ENCODE measurements around the gene CDH4. TPM values are rescaled to one million over a fixed set of nuclear protein-coding genes. Genes with fewer than 3 reads are reported as not detected.
A peak's percentile ranks its signal among the peaks of the same experiment; 100 is the strongest.

The CDH4 gene
- total and polyA plus RNA-seq, 2 of the 8 experiments (the other 6 are each of a cell fraction or from before 2014, with no cell fraction given), result 4.3 to 7.9 TPM

- Histone ChIP-seq H4K8ac (ENCODE audit: extremely low read depth, insufficient read depth, low read length) (peak overlapping the region; percentile 76; the same call in 1 of the 2 replicates), H4K20me1 (replicated peaks in 1 of 2; ENCODE audit: control insufficient read depth in 1 of 2, insufficient read depth in 2 of 2, low read length in 2 of 2) (peaks cover 5 to 10% of the 10 kb centered on the region in 2 experiments), H3K36me3 (ENCODE audit: control insufficient read depth in 2 of 4, insufficient read depth in 4 of 4, low read length in 3 of 4) (no peaks in the 10 kb centered on the region), H2BK120ac (replicated peaks; ENCODE audit: low read depth, low read length) (no peak overlapping the region), H3K27me3 (replicated peaks in 1 of 4; ENCODE audit: control insufficient read depth in 3 of 4, extremely low read depth in 1 of 4, insufficient read depth in 3 of 4, low read length in 3 of 4) (peaks cover 0 to 7% (median 0%) of the 10 kb centered on the region in 4 experiments; a peak in 4 of 7 replicates), H3K56ac (replicated peaks; ENCODE audit: insufficient read length, low read depth, low read length) (no peak overlapping the region), H2BK15ac (ENCODE audit: low read length) (no peak overlapping the region), H3K14ac (ENCODE audit: insufficient read length) (no peak overlapping the region), H2BK20ac (ENCODE audit: low read length) (no peak overlapping the region), H4K91ac (replicated peaks; ENCODE audit: insufficient read length, low read length) (no peak overlapping the region), H3K79me1 (ENCODE audit: low read depth, low read length) (no peaks in the 10 kb centered on the region), H3K9ac (replicated peaks in 1 of 4; ENCODE audit: extremely low read depth in 1 of 4, low read depth in 3 of 4, low read length in 3 of 4) (no peak overlapping the region), H3K4me2 (ENCODE audit: insufficient read depth in 1 of 2, low read depth in 2 of 2, low read length in 2 of 2) (no peak overlapping the region), H3K23ac (ENCODE audit: insufficient read length) (no peak overlapping the region), H2BK5ac (ENCODE audit: low read depth, low read length) (no peak overlapping the region), H3K4me3 (ENCODE audit: extremely low read depth in 1 of 4, insufficient read depth in 2 of 4, low read depth in 3 of 4, low read length in 4 of 4) (no peak overlapping the region), H3K9me3 (ENCODE audit: insufficient read depth in 2 of 2, low read depth in 1 of 2, low read length in 1 of 2) (no peaks in the 10 kb centered on the region), H4K5ac (ENCODE audit: insufficient read length, low read depth, low read length) (no peak overlapping the region), H3K4me1 (replicated peaks in 1 of 4; ENCODE audit: control insufficient read depth in 3 of 4, insufficient read depth in 4 of 4, low read length in 3 of 4) (peaks cover 0 to 5% (median 0%) of the 10 kb centered on the region in 4 experiments; a peak in 2 of 7 replicates), H3K18ac (ENCODE audit: extremely low read depth, low read length) (no peak overlapping the region), H3K4ac (replicated peaks; ENCODE audit: insufficient read length, low read depth, low read length) (no peak overlapping the region), H2BK12ac (ENCODE audit: low read depth, low read length) (no peak overlapping the region), H3K79me2 (ENCODE audit: control insufficient read depth in 1 of 2, insufficient read depth in 2 of 2, low read length in 2 of 2) (no peaks in the 10 kb centered on the region), H3K23me2 (ENCODE audit: low read depth, low read length) (peaks cover 1% of the 10 kb centered on the region; the same call in 1 of the 2 replicates), H3K27ac (ENCODE audit: low read depth, low read length) (no peak overlapping the region), H2AK5ac (ENCODE audit: low read depth, low read length) (no peak overlapping the region), H2AFZ (ENCODE audit: low read length) (no peak overlapping the region)
- DNase-seq (ENCODE audit: low read depth in 1 of 2, low spot score in 2 of 2), result no peak
- 95% methylated on average over 9 of the region's 9 CpGs; no CpG with 5 or more reads in 1 of the 2 experiments for WGBS, 2 experiments (ENCODE audit: extremely low coverage in 1 of 2, insufficient coverage in 1 of 2, insufficient read length in 1 of 2, insufficient replicate concordance in 2 of 2, low coverage in 1 of 2, low lambda C conversion rate in 2 of 2, missing lambda C conversion rate in 1 of 2)
- ChIA-PET POLR2A (ENCODE audit: partially characterized antibody) (no interaction called here), CTCF (ENCODE audit: partially characterized antibody) (interaction anchor here (1.2 to 1.5 kb wide), 3 partner anchors 8 to 18 kb away, joined by 3 to 6 read pairs (median 3); no protein-coding TSS in a partner anchor)
- TF ChIP-seq SRF (IDR thresholded peaks at IDR 0.05; ENCODE audit: low read depth, low read length), result no peak
- TF ChIP-seq RFX5 (IDR thresholded peaks at IDR 0.05; ENCODE audit: borderline replicate concordance, low read depth, low read length), result no peak
- no peak for TF ChIP-seq RAD21 (IDR thresholded peaks at IDR 0.05 in 1 of 2, conservative IDR thresholded peaks at IDR 0.05 in 1 of 2; ENCODE audit: low read depth in 2 of 2, low read length in 2 of 2)
- no peak for TF ChIP-seq CBX5 (IDR thresholded peaks at IDR 0.05; ENCODE audit: low read depth, low read length)
- no peak for TF ChIP-seq FOSL1 (IDR thresholded peaks at IDR 0.05; ENCODE audit: insufficient read depth, low read depth, low read length)
- TF ChIP-seq RBBP5 (IDR thresholded peaks at IDR 0.05; ENCODE audit: borderline replicate concordance, low read depth, low read length), result no peak
- no peak for TF ChIP-seq RXRA (IDR thresholded peaks at IDR 0.05; ENCODE audit: insufficient read depth, low read depth, low read length)
- no peak for TF ChIP-seq HDAC2 (IDR thresholded peaks at IDR 0.05; ENCODE audit: borderline replicate concordance in 1 of 2, low read depth in 2 of 2, low read length in 2 of 2)
- no peak for TF ChIP-seq YY1 (IDR thresholded peaks at IDR 0.05; ENCODE audit: low read depth, low read length)
- TF ChIP-seq SUZ12 (IDR thresholded peaks at IDR 0.05; ENCODE audit: low read length), result no peak
- TF ChIP-seq KDM4A (IDR thresholded peaks at IDR 0.05; ENCODE audit: low read depth, low read length, severe bottlenecking), result no peak
- no peak for TF ChIP-seq CHD2 (IDR thresholded peaks at IDR 0.05; ENCODE audit: low read length)
- TF ChIP-seq SP2 (IDR thresholded peaks at IDR 0.05; ENCODE audit: low read length), result no peak
- TF ChIP-seq TBP (IDR thresholded peaks at IDR 0.05; ENCODE audit: low read depth, low read length), result no peak
- no peak for FAIRE-seq
Observed at GRCh38 chr20:61666471-61666832, 414.4 kb downstream of the CDH4 start.

Data from H1 (cell line).